Right cardiac atrium (tissue), 5 donors: ENCODE measurements around the gene SMOC2. TPM values are rescaled to one million over a fixed set of nuclear protein-coding genes. Genes with fewer than 3 reads are reported as not detected.

Source experiments
- ATAC-seq, 2 donors: fragments of 200-7000 bp; cut with Tn5 transposase; one replicate each; pipeline versions ENCODE4 v1.8.0 to v1.9.1; 2020; ENCODE audit warnings: moderate library complexity in 2 of 2, mild to moderate bottlenecking in 1 of 2
- DNase-seq, 3 donors: peaks; one replicate each; pipeline ENCODE4 v3.0.0-alpha.2; 2020
- H3K27ac ChIP-seq: one replicate; pipeline ENCODE4 v1.5.1; 2013; ENCODE audit warnings: mild to moderate bottlenecking, low read length, control low read depth, moderate library complexity
- H3K27me3 ChIP-seq: one replicate; pipeline ENCODE4 v1.6.1; 2013; ENCODE audit not compliant: control insufficient read depth, insufficient read depth
- H3K4me1 ChIP-seq: one replicate; pipeline ENCODE4 v1.6.1; 2013; ENCODE audit warnings: low read length; ENCODE audit not compliant: control insufficient read depth, insufficient read depth
- H3K4me3 ChIP-seq: one replicate; pipeline ENCODE4 v1.5.1; 2013; ENCODE audit warnings: low read length, control low read depth
- H3K9me3 ChIP-seq: one replicate; pipeline ENCODE4 v1.6.1; 2013; ENCODE audit warnings: low read length; ENCODE audit not compliant: control insufficient read depth
- WGBS: extraction: QIAGEN DNeasy Blood & Tissue Kit; methylation state at CpG from one replicate; pipeline ENCODE4 v1.1.7; 2013; 5-methylcytosine and 5-hydroxymethylcytosine counted together
- intact Hi-C, 4 donors: fragments of 100-400 bp; cut with DNase I; formaldehyde crosslinking; loops; one replicate each; pipeline versions ENCODE4 v1.11.0 to v1.14.0; 2022 to 2023
- polyA plus RNA-seq: library from polyadenylated mRNA; stranded (reverse); fragments of 200-250 nt; gene quantifications from one replicate; pipeline ENCODE4 v1.2.3, GENCODE V29; 2013
- total RNA-seq, 4 donors: library from RNA; stranded (reverse); fragmentation: NEBNext Ultra II Directional; extraction: Animal tissue kit (Norgen Biotek cat#: 25700); gene quantifications; one replicate each; pipeline ENCODE4 v1.2.1, GENCODE V29; 2021
- donor health status: healthy with polysubstance abuse.
- donor health status: DM: no; HTN: yes; CAD: no.
- donor health status: DM: no; HTN: no; CAD: no.
- donor health status: DM: no; HTN: yes; CAD: no; lungs with severe emphysema.
- donor health status: DM: yes; HTN: yes; CAD: no.

Gene SMOC2
- total and polyA plus RNA-seq, 5 donors, result 6.0 to 16.7 (median 10.9) TPM

DNA sequence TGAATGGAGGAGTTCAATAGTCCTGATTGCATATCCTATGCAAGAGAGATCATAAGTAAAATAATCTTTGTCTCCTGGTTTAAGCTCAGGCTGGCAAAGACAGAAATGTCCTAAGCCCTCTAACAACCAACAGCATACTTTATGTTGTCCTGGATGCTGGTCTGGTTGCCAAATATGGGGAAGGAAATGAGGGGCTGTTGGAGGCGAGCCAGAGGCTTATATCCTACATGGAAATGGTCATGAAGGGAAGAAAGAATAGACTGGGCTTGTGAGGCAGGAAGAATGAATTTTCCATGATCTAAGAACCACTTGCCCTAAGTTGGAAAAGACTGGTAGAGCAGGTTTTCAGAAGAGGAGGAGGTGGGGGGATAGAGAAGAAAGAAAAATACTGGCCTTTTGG is 237.1 kb downstream of the SMOC2 start:
- no peaks in the 10 kb centered on the region for H3K27me3 ChIP-seq
- H3K4me3 ChIP-seq, result no peak overlapping the region
- WGBS, result 47% methylated on average over 1 of the region's 1 CpG
- ATAC-seq (no peak), DNase-seq (no peak)
- H3K27ac ChIP-seq, result no peak overlapping the region
- intact Hi-C loops, result no loop called here
- H3K9me3 ChIP-seq, result no peaks in the 10 kb centered on the region
- H3K4me1 ChIP-seq, result no peaks in the 10 kb centered on the region

DNA sequence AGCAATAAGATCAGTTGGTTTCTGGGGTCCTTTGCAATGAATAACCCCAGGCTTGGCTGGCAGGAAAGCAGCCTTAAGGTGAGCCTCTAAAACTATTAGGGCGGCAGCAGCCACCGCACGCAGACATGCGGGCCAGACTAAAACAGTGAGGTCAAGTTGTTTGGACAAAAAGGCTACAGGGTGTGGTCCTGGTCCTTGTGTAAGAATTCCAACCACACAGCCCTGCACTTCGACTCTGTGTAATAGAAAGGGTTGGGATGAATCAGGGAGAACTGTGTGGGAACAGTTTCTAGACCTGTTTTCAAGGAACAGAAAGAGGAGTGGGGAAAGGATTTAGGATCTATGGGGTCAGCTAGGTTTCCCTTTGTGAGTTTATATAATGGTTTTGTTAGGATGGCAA is 237.6 kb downstream of the SMOC2 start:
- Histone ChIP-seq H3K27ac (no peak overlapping the region), H3K4me1 (no peaks in the 10 kb centered on the region), H3K27me3 (no peaks in the 10 kb centered on the region), H3K4me3 (no peak overlapping the region), H3K9me3 (no peaks in the 10 kb centered on the region)
- WGBS, result 64% methylated on average over 5 of the region's 5 CpGs
- ATAC-seq (no peak), DNase-seq (no peak)
- intact Hi-C loops, result no loop called here

DNA sequence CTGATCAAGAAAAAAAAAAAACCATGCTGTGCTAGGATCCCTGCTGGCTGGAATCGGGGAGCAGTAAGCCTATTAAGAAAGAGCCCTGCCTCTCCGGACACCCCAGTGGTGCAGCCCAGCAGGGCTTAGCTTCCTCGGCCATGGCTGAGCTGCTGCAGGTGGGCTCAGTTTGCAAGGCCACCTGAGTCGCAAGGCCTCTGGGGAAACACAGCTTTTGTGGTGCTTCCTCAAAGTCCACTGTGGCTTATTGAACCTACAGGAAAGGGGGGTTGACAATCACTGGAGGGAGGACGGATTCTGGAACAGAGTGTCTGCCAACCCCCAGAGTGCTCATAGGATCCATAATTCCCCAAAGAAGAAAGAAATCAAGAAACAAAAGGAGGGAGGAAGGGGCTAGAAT is 240.8 kb downstream of the SMOC2 start:
- intact Hi-C loops, result no loop called here
- ATAC-seq (no peak), DNase-seq (no peak)
- Histone ChIP-seq H3K4me3 (no peak overlapping the region), H3K9me3 (no peaks in the 10 kb centered on the region), H3K27ac (no peak overlapping the region), H3K27me3 (no peaks in the 10 kb centered on the region), H3K4me1 (no peaks in the 10 kb centered on the region)
- WGBS, result 86% methylated on average over 5 of the region's 5 CpGs

DNA sequence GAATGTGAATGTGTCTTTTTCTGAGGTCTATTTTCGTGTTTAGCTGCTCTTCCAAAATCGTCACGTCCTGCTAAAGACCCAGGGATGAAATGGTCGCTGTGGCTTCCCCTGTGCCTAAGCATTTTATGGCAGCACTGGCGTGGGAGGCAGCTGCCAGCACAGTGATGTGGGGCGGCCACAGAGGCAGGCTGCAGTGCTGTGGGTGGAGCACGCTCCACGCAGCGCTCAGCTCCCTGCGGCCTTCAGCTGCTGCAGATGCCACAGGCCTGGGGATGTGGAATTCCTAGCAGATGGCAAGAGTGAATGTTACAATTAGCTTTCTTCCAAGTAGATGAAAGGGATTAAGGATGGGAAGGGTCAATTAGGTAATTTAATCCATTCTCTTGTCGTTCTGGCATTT is 242.6 kb downstream of the SMOC2 start:
- DNase-seq (peak in 1 of 3 donors; percentile 59), ATAC-seq (no peak)
- WGBS, result 55% methylated on average over 11 of the region's 11 CpGs
- intact Hi-C loops, result no loop called here
- H3K27ac ChIP-seq, result no peak overlapping the region
- no peaks in the 10 kb centered on the region for H3K9me3 ChIP-seq
- H3K4me1 ChIP-seq, result no peaks in the 10 kb centered on the region
- no peaks in the 10 kb centered on the region for H3K27me3 ChIP-seq
- H3K4me3 ChIP-seq, result no peak overlapping the region

DNA sequence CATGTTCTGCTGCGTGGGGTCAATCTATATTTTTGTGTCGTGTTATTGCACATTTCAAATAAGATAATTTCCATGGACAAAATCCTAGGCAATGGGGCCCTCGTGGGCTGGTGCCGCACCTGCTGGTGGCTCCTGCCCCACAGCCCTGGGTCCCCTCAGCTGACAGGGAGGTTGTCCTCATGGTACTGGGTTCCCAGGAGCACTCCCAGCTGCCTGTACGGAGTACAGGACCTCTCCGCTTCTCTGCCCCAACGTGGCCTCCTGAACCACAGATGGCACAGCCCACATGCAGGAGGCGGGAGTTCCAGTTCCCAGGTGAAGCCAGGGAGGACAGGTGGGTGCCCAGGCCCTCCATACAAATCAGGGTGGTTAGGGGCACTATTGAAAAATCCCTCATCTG is 243.5 kb downstream of the SMOC2 start:
- Histone ChIP-seq H3K9me3 (no peaks in the 10 kb centered on the region), H3K27ac (no peak overlapping the region), H3K27me3 (no peaks in the 10 kb centered on the region), H3K4me1 (no peaks in the 10 kb centered on the region), H3K4me3 (no peak overlapping the region)
- WGBS, result 75% methylated on average over 8 of the region's 8 CpGs
- ATAC-seq (no peak), DNase-seq (no peak)
- intact Hi-C loops, result no loop called here

DNA sequence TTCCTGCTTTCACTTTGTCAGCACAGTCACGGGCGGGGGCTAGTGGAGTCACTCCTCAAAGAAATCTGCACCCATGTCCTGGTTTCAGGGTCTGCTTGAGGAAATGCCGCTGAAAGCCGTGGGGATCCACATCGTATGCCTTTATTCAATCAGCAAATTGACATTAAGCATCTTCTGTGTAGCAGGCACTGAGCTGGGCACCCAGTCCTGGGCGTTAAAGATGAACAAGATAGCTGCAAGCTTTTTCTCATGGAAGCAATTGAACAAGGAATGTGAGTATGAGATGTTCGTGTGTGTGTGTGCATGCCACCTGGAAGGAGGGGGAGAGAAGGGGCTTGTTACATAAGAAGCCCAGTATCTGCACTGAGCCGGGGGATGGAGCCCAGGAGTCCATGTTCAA is 243.9 kb downstream of the SMOC2 start:
- DNase-seq, result no peak
- WGBS, result 87% methylated on average over 8 of the region's 8 CpGs
- no peaks in the 10 kb centered on the region for H3K4me1 ChIP-seq
- no peak for ATAC-seq
- no peak overlapping the region for H3K4me3 ChIP-seq
- H3K27ac ChIP-seq, result no peak overlapping the region
- intact Hi-C loops, result no loop called here
- H3K9me3 ChIP-seq, result no peaks in the 10 kb centered on the region
- no peaks in the 10 kb centered on the region for H3K27me3 ChIP-seq

DNA sequence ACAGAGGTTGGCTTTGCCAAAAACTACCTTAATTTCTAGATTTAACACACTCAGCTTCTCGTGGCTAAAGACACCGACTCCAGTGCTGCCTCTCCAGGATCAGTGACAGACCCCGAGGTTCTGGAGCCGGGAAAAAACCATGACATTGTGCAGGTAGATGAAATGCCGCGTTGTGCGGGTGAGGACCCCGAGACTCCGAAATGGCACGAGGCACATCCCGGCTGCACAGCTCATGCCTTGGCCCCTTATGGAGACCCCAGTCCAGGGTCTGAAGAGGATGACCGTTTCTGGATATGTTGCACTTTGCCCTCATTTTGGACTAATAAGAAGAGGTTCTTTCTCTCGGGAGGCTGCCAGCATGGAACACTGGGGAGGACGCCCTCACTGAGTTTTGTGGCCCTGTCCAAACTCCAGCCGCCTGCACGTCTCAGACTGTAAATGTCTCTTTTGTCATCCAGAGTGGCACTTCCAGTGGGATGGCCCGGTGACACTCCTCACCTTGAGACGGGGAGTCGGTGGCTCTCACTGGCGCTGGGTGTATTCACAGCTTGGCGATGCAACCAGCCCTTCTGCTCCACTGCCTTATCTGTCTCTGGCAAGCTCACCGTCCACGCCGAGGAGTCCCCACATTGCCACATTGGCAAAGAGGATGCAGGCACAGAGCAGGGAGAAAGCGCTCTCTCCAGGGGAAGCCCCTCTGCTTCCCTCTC is 245.2 kb downstream of the SMOC2 start:
- intact Hi-C loops, result no loop called here
- no peak for DNase-seq

DNA sequence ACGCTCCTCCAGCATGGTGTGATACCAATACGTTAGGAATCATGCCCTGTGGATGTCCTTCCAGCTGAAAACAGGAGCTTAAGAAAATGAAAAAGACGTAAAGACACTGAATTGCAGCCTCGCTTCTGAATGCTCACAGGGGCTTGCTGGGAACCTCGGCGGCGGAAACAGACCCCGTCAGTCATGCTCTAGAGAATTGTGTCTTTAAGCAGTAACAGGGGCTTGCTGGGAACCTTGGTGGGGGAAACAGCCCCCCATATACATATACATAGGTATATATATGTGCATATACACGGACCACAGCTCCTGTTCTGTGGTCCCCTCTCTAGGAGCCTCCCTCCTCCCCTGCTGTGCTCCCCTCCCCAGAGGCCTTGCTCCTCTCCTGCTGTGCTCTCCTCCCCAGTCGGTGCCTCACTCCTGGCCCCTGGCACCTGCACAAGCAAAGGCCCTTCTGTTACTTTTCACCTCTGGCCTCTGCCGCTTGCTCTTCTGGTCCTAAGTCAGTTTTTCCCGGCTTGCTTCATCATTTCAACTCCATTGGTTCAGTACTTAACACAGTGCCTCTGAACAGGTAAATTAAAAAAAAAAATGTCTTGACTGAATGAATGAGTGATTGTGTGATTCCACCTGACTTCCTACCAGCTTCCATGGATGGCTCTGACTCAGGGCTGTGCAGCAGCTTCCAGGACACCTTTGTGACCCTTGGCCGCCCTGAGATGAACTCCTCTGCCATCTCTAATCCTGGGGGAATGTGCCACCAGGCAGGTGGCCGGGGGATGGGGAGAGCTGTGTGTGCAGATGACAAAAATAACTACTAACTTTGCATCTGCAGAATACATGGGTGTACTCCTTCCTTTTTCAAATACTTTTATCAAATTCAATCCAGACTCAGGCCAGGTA is 246.1 kb downstream of the SMOC2 start:
- WGBS, result 66% methylated on average over 14 of the region's 14 CpGs
- intact Hi-C loops, result no loop called here
- Histone ChIP-seq H3K9me3 (no peaks in the 10 kb centered on the region), H3K4me3 (no peak overlapping the region), H3K27me3 (no peaks in the 10 kb centered on the region), H3K27ac (no peak overlapping the region), H3K4me1 (no peaks in the 10 kb centered on the region)
- DNase-seq (no peak), ATAC-seq (no peak)

More for the DNA sequence above, 245.2 kb downstream of the SMOC2 start:
- Histone ChIP-seq H3K27ac (no peak overlapping the region), H3K27me3 (no peaks in the 10 kb centered on the region), H3K9me3 (no peaks in the 10 kb centered on the region), H3K4me1 (no peaks in the 10 kb centered on the region), H3K4me3 (no peak overlapping the region)
- ATAC-seq, result no peak
- WGBS, result 80% methylated on average over 25 of the region's 25 CpGs

DNA sequence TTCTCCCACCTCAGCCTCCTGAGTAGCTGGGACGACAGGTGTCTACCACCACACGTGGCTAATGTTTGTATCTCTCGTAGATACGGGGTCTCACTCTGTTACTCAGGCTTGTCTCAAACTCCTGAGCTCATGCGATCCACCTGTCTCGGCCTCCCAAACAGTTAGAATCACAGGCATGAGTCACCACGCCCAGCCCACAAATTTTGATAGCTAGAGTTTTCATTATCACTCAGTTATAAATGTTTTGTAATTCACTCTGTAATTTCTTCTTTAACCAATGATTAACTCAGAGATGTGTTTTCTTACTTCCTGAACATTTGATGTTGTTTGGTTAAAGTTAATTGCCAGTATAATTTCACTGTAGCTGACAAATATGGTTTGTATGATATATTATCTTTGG is 249.3 kb downstream of the SMOC2 start:
- H3K9me3 ChIP-seq, result no peaks in the 10 kb centered on the region
- ATAC-seq (no peak), DNase-seq (no peak)
- H3K27ac ChIP-seq, result no peak overlapping the region
- H3K4me3 ChIP-seq, result no peak overlapping the region
- H3K4me1 ChIP-seq, result no peaks in the 10 kb centered on the region
- 87% methylated on average over 7 of the region's 7 CpGs for WGBS
- no peaks in the 10 kb centered on the region for H3K27me3 ChIP-seq
- intact Hi-C loops, result no loop called here

DNA sequence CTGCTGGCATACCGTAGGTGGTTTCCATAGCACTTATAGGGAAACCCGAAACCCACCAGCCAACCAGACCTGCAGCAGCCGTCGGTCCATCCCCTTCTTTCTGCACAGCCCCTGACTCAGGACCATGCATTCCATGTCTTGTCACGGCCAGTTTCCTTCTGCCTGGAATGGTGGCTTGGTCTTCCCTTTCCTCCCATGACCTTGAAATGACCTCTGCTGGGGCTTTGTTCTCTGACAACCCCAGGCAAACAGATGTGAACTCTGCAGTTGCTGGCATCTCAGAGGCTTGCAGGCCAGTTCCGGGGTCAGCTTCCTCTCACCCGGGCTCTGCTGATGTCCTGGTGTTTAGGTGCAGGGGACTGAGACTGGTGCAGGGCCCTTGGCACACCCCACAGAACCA is 250.8 kb downstream of the SMOC2 start:
- H3K27me3 ChIP-seq, result no peaks in the 10 kb centered on the region
- WGBS, result 84% methylated on average over 7 of the region's 7 CpGs
- H3K27ac ChIP-seq, result no peak overlapping the region
- DNase-seq, result no peak
- H3K4me3 ChIP-seq, result no peak overlapping the region
- no peaks in the 10 kb centered on the region for H3K4me1 ChIP-seq
- intact Hi-C loops, result no loop called here
- no peak for ATAC-seq
- H3K9me3 ChIP-seq, result no peaks in the 10 kb centered on the region

DNA sequence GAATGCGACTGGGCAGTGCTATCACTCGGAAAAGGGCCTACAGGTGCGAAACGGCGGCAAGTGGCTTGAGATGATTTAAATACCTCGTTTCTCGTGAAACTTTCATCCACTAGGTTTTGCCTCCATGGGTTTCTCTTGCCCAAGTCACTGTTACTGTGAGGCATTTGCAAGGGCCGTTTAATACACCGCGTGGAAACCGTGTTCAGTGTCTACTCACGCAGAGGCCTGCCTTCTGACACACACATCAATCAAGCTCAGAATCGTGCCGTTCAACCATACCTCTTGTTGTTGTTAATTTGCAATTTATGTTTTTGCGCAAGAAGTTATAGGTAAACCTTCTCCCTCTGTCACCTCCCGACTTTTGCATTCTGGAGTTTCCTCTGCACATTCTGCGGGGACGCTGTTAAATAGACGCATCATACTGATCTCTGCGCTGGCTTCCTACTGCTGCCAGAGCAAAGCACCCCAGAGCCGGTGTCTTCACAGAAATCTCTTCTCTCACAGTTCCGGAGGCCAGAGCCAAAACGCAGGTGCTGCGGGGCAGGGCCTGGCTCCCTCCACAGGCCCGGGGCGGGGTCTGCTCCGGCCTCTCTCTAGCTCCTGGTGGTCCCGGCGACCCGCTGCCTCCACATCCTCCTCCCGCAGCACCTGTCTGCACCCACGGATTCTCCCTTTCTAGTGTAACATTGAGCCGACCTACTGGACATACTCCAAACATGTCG is 251.4 kb downstream of the SMOC2 start:
- WGBS, result 89% methylated on average over 34 of the region's 34 CpGs
- H3K9me3 ChIP-seq, result no peaks in the 10 kb centered on the region
- H3K27me3 ChIP-seq, result no peaks in the 10 kb centered on the region
- ATAC-seq (no peak), DNase-seq (no peak)
- intact Hi-C loops, result no loop called here
- H3K4me3 ChIP-seq, result no peak overlapping the region
- no peaks in the 10 kb centered on the region for H3K4me1 ChIP-seq
- H3K27ac ChIP-seq, result no peak overlapping the region
